PC-3 (cell line): ENCODE results near the gene PSEN2.

Experiments used
- CTCF ChIP-seq: fragments of 300-600 bp; sonication (generic); conservative IDR thresholded peaks from 2 replicates; pipeline ENCODE4 v1.5.1; 2017; ENCODE audit warnings: antibody characterized with exemption, low read depth, mild to moderate bottlenecking, low read length
- EZH2 ChIP-seq: fragments of 300-600 bp; sonication (generic); IDR thresholded peaks from one replicate; pipeline ENCODE4 v1.6.1; 2017; ENCODE audit warnings: antibody characterized with exemption, mild to moderate bottlenecking, low read length; ENCODE audit not compliant: unreplicated experiment
- EZH2phosphoT487 ChIP-seq: fragments of 300-600 bp; sonication (generic); IDR thresholded peaks from 2 replicates; pipeline ENCODE4 v1.6.1; 2018; ENCODE audit warnings: mild to moderate bottlenecking, antibody characterized with exemption, low read length, borderline replicate concordance

- TF ChIP-seq CTCF: no peak
- TF ChIP-seq EZH2: no peak
- TF ChIP-seq EZH2phosphoT487: peak; percentile 98
Measured at GRCh38 chr1:226940029-226940805, 69.8 kb downstream of the PSEN2 start, which contains the start of gene COQ8A.
